HG02588 (cell line): Measurements from ENCODE around the gene MFAP1.

Experiments
- ATAC-seq: cut with Tn5 transposase; IDR thresholded peaks from one replicate; pipeline ENCODE4 v1.9.1; 2021; ENCODE audit warnings: mild to moderate bottlenecking, moderate library complexity; ENCODE audit not compliant: unreplicated experiment

The MFAP1 gene

DNA sequence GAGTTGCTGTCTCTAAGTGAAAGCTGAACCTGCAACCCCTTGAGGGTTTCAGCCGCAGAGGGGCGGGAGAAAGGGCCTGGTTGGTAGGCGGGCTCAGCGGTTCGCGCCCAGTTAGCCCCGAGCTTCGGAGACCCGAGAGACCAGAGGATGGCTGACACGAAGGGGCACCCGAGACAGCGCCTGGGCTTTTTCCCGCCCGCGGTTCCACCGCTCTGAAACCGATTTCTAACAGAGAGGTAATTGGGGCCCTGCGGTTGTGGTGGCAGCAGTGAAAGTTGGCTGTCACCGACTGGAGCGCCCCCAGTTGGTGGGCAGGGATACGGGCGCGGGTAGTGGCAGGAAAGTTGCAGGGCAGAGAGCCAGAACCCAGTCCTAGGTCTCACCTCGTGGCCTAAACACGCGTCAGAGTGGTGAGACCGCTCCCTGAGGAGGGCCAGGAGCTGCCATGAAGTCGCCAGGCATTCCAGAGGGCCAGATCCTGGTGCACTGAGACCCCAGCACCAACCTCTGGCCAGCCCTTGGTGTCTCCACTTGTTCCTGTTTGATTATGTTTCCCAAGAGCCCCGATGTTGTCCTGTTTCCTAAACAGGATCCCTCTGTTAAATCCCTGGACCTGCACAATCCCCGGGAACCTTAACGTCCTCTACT lies 47.1 kb downstream of the MFAP1 start:
- peak; percentile 32 for ATAC-seq

DNA sequence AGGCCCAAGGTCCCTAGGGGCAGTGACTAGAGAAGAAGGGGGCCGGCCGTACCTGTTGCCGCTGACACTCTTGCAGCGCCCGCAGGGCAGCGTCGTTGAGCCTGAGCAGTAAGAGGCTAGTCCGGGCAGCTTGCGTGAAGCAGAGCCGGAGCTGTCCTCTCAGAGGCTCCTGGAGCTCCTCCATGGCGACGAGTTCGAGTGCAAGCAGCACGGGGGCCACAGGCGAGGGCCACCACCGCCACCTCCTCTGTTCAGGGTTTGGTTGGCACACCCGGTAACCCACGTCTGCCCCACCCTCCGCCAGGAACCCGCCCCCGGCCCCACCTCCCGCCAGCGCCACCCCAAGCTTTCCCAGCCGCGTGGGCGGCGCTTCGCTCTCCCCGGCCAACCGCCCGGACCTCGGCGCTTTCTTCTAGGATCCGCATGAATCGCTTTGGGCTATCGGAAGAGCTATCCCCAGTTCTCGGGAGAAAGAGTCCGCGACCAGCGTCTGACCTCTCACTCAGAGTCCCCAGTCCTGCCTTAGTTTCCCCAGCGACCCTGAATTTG lies 47.7 kb downstream of the MFAP1 start, which contains the start of gene ELL3:
ELL3 (minus strand) TSS at position 249 of the 549 bp plus-strand sequence; CDS start at position 184, 65 bp downstream.
- peak; percentile 40 for ATAC-seq

DNA sequence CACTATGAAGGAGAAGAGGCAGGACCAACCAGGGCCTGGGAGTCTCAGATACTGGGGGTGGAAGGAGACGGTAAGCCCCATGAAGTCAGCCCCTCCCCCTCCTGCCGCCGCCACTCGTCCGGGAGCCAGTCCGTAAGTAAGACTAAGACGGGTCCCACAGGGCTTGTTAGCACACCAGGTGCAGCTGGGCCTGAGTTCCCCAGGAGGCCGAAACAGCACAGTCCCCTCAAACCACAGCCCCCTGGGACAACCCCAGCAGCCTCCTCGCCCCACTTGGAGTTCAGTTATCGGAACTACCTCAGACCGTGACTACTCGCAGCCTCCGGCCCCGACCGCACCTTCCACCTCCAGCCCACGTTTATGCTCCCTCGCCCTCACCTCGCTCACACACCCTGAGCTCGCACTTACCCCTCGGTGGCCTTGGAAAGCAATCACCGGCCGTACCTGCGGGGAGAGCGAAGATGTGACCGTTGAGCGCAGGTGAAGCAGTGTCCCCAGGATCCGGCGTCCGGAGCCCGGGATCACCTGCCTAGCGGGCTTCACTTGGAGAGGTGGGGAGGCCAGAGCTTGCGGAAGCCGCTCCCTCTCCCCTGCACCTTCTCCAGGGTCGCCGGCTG lies 48.3 kb downstream of the MFAP1 start:
- peak; percentile 71 for ATAC-seq

DNA sequence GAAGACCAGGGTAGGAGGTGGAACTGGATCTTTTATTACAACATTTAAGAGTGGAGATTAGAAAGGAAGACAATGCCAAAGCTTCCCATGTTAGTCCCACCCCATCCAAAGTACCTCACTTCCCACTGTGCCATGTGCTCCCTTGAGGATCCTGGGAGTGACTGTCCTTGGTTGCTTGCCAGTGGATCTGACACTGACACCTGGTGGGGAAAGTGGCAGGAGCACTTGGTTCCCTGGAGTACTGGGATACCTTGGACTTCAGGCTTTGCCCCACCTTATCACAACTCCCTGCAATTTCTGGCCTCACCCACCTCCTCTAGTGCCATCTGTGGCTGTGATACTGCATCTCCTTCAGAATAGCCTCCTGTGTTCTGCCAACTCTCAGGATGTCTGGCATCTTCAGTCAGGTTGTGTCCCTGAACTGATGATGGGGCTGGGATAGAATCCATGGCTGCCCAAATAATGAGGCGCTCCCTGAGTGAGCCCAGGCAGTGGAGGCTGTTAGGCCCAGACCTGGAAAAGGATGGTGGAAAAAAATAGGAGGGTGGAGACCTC lies 49.0 kb downstream of the MFAP1 start:
- ATAC-seq, result no peak

DNA sequence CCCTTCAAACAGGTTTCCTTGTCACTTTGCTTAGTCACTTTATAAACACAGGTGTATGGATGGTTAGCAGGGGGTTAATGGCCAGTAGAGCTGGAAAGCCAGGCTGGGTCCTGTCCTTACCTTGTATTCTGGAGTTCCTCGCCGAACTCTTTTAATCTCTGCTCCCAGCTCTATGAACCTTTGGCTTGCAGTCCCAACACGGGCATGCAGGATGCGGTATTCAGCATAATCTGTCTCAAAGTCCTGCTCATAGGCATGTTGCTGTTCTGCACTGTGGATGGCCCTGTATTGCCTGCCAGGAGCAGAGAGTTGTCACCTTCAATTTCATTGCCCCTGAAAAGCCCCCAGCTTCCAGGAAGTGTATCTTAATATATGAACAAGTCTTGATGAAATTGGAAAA lies 50.4 kb downstream of the MFAP1 start:
- no peak for ATAC-seq

DNA sequence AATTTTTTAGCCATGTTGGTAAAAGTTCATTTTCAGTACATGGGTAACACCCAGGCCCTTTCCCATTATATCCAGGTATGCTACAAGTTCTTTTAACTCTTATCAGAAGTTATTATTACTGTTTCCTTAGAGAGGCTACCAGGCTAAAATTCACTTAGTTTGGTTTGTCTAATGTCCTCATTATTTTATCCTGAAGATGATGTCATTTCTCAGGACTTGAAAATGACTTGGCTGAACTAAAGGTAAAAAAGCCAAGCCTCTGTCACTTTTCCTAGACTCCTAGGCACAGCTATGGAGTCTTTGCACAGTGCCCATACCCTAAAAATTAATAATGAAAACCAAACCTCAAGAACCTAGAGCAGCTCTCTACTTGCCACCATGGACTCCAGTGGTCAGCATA lies 51.9 kb downstream of the MFAP1 start:
- no peak for ATAC-seq

DNA sequence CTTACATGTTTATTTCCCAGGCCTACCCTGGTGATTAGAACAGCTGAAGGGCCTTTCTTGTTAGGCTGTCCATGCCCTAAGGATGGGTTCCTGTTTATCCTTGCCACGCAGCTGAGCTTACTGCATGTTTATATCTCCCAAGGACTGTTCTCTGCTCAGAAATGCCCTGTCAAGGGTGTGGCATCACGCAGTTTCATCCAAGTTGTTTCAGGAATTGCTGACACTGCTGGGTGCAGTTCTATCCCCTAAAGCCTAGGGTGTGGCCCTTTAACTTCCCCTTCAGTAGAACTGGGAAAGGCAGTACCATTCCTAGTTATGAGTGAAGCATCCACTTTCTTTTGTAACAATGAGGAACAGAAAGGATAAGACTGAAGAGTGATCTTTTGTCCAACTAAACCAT lies 52.7 kb downstream of the MFAP1 start:
- ATAC-seq, result no peak

DNA sequence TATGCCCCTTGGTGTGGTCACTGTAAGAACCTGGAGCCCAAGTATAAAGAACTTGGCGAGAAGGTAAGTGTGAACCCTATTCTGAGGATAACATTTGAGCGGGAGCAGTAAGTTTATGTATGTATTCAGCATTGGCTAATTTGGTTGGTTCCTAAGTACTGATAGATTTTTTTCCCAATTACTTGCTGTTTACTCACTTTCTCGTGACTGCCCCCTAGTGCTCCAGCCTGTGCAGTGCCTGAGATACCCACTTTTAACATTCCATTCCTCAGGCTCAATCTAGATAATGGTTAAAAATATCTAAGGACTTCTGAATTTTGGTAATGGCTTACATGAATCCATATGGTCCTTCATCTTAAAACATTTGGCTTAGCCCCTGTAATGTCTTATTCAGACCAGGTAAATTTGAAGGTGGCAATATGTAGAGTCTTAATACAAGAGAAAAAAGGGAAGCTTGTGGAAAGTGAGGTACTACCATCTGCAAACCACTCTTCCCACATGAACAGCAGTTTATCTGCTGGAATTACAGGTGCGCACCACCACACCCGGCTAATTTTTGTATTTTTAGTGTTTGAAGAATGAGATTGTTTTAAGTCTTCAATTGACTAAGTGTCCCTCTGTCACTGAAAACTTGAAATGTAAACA lies 54.8 kb downstream of the MFAP1 start:
- ATAC-seq, result no peak

DNA sequence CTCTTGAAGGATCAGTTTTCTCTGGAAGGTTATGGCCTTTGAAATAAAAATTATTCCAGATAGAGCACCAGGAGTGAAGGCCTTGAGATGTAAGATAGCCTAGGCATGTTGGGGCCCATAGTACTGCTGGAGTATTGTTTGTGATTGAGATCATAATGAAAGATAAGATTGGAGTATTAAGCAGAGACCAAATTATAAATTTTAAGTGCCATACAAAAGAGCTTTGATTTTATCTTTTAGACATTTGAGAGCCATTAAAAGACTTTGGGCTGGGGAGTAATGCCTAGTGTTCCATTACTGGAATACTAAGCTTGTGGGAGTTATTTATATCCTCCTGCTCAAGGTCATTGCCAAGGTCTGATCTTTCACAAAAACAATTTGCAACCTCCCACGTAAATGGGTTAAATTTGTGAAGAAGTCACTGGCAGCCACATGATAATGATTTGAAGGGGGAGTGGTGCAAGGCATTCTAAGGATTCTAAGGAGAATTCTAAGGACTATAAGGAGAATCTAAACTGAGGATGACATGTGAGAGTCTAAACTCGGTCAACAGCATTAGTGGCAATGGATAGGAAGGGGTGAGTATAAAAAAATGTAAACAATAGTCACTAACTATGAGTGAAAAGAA lies 60.6 kb downstream of the MFAP1 start:
- no peak for ATAC-seq

DNA sequence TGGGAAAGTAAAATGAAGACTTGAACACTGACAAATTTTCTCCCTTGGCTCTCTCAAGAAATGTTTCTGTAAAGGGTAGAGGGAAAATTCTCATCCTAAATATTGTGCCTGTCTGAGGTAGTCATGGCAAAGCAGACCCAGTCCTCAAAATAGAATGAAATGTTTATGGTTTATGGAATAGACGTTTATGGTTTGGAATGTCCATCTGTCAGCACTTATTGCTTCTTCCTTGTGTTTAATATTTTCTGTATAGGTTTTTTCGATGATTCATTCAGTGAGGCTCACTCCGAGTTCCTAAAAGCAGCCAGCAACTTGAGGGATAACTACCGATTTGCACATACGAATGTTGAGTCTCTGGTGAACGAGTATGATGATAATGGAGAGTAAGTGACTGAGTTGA lies 61.7 kb downstream of the MFAP1 start:
- no peak for ATAC-seq
